ENCODE data around the gene PITX2.

- TF ChIP-seq CTCF (tag by site-specific recombination; IDR thresholded peaks at IDR 0.05) (no peak), ZBTB10 (tag by site-specific recombination; IDR thresholded peaks at IDR 0.05) (no peak), ZSCAN30 (tag by site-specific recombination; IDR thresholded peaks at IDR 0.05) (no peak), ZNF121 (tag by site-specific recombination; IDR thresholded peaks at IDR 0.05) (no peak), ELK4 (IDR thresholded peaks at IDR 0.05; ENCODE audit: borderline replicate concordance, low read depth, low read length) (no peak), MZF1 (tag by site-specific recombination; IDR thresholded peaks at IDR 0.05; ENCODE audit: borderline replicate concordance) (no peak), GLI4 (tag by site-specific recombination; IDR thresholded peaks at IDR 0.05) (no peak), KLF16 (tag by site-specific recombination; IDR thresholded peaks at IDR 0.05) (no peak), ZBTB11 (tag by site-specific recombination; conservative IDR thresholded peaks at IDR 0.05; ENCODE audit: low read depth) (no peak)
- TF ChIP-seq, protein P1, sequence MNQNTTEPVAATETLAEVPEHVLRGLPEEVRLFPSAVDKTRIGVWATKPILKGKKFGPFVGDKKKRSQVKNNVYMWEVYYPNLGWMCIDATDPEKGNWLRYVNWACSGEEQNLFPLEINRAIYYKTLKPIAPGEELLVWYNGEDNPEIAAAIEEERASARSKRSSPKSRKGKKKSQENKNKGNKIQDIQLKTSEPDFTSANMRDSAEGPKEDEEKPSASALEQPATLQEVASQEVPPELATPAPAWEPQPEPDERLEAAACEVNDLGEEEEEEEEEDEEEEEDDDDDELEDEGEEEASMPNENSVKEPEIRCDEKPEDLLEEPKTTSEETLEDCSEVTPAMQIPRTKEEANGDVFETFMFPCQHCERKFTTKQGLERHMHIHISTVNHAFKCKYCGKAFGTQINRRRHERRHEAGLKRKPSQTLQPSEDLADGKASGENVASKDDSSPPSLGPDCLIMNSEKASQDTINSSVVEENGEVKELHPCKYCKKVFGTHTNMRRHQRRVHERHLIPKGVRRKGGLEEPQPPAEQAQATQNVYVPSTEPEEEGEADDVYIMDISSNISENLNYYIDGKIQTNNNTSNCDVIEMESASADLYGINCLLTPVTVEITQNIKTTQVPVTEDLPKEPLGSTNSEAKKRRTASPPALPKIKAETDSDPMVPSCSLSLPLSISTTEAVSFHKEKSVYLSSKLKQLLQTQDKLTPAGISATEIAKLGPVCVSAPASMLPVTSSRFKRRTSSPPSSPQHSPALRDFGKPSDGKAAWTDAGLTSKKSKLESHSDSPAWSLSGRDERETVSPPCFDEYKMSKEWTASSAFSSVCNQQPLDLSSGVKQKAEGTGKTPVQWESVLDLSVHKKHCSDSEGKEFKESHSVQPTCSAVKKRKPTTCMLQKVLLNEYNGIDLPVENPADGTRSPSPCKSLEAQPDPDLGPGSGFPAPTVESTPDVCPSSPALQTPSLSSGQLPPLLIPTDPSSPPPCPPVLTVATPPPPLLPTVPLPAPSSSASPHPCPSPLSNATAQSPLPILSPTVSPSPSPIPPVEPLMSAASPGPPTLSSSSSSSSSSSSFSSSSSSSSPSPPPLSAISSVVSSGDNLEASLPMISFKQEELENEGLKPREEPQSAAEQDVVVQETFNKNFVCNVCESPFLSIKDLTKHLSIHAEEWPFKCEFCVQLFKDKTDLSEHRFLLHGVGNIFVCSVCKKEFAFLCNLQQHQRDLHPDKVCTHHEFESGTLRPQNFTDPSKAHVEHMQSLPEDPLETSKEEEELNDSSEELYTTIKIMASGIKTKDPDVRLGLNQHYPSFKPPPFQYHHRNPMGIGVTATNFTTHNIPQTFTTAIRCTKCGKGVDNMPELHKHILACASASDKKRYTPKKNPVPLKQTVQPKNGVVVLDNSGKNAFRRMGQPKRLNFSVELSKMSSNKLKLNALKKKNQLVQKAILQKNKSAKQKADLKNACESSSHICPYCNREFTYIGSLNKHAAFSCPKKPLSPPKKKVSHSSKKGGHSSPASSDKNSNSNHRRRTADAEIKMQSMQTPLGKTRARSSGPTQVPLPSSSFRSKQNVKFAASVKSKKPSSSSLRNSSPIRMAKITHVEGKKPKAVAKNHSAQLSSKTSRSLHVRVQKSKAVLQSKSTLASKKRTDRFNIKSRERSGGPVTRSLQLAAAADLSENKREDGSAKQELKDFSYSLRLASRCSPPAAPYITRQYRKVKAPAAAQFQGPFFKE (tag by site-specific recombination; IDR thresholded peaks at IDR 0.05; ENCODE audit: borderline replicate concordance) = no peak
- TF ChIP-seq, protein P2, sequence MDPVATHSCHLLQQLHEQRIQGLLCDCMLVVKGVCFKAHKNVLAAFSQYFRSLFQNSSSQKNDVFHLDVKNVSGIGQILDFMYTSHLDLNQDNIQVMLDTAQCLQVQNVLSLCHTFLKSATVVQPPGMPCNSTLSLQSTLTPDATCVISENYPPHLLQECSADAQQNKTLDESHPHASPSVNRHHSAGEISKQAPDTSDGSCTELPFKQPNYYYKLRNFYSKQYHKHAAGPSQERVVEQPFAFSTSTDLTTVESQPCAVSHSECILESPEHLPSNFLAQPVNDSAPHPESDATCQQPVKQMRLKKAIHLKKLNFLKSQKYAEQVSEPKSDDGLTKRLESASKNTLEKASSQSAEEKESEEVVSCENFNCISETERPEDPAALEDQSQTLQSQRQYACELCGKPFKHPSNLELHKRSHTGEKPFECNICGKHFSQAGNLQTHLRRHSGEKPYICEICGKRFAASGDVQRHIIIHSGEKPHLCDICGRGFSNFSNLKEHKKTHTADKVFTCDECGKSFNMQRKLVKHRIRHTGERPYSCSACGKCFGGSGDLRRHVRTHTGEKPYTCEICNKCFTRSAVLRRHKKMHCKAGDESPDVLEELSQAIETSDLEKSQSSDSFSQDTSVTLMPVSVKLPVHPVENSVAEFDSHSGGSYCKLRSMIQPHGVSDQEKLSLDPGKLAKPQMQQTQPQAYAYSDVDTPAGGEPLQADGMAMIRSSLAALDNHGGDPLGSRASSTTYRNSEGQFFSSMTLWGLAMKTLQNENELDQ (tag by site-specific recombination; IDR thresholded peaks at IDR 0.05; ENCODE audit: low read depth) = no peak
These were observed 13.3 kb upstream of the PITX2 start for GRCh38 chr4:110636171-110636679.
